ENCODE data around the gene KIF3B. TPM values are rescaled to one million over a fixed set of nuclear protein-coding genes. Genes with fewer than 3 reads are reported as not detected.

Gene KIF3B
- total and polyA plus RNA-seq, 2 of the 13 experiments (the other 11 are each of a cell fraction or from before 2014, with no cell fraction given): 23.6 to 28.8 TPM

- 0 out of 2 replicates have a peak, but pooled peaks have one; percentile 50 for TF ChIP-seq ZNF704 (CRISPR knock-in tag; IDR thresholded peaks at IDR 0.05; ENCODE audit: borderline replicate concordance)
- TF ChIP-seq ARID2 (CRISPR knock-in tag; IDR thresholded peaks at IDR 0.05; ENCODE audit: borderline replicate concordance): no peak
- TF ChIP-seq DMTF1 (CRISPR knock-in tag; IDR thresholded peaks at IDR 0.05): no peak
- TF ChIP-seq ZNF724P (CRISPR knock-in tag; IDR thresholded peaks at IDR 0.05; ENCODE audit: borderline replicate concordance): 0 out of 2 replicates have a peak, but pooled peaks have one; percentile 60
- no peak for TF ChIP-seq BRCA1 (CRISPR knock-in tag; IDR thresholded peaks at IDR 0.05)
- TF ChIP-seq ZNF652 (CRISPR knock-in tag; IDR thresholded peaks at IDR 0.05; ENCODE audit: borderline replicate concordance, low read depth): no peak
- TF ChIP-seq ZBTB33 (CRISPR knock-in tag; IDR thresholded peaks at IDR 0.05): no peak
- TF ChIP-seq TIGD3 (CRISPR knock-in tag; IDR thresholded peaks at IDR 0.05; ENCODE audit: borderline replicate concordance): no peak
- TF ChIP-seq ZNF207 (IDR thresholded peaks at IDR 0.05; ENCODE audit: borderline replicate concordance): no peak
- TF ChIP-seq ZNF362 (CRISPR knock-in tag; IDR thresholded peaks at IDR 0.05; ENCODE audit: borderline replicate concordance): peak; percentile 95
- TF ChIP-seq FOXO1 (CRISPR knock-in tag; IDR thresholded peaks at IDR 0.05): peak; percentile 91
- no peak for TF ChIP-seq HDAC1 (CRISPR knock-in tag; IDR thresholded peaks at IDR 0.05)
Measured at GRCh38 chr20:32235331-32236047, 42.0 kb upstream of the KIF3B start (continued).
